Measurements from ENCODE around the gene PDE4D.
"Not testable (repeated sequence)": the region's sequence is repeated elsewhere in the genome, so short reads cannot be mapped to it uniquely, and the experiment has no call there.

PDE4D gene

DNA sequence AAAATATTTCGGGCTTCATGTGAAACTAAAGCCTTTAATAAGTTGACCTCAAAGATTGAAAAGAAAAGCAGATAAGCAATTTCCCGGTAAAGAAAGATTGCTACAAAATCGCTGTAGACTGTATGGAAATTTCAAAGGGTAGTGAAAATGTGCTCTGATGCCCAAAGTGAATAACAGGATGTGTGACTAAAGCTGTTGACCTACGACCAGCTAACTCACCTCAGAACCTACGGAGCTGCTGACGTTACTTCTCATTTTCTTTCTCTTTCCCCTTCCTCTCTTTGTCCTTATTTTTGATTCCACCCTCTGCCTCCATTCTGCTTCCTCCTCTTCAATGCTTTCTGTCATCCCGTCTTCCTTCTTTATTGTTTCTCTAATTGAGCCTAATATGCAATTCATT, 103.2 kb downstream of the PDE4D start:
- H3K27ac ChIP-seq, result no peak overlapping the region
- no peak for TF ChIP-seq Cebpa-rat (IDR thresholded peaks at IDR 0.05)
- H3K4me2 ChIP-seq, result no peak overlapping the region
- no peak overlapping the region for H3K9ac ChIP-seq
- no peaks in the 10 kb centered on the region for H3K36me3 ChIP-seq
- H3K9me3 ChIP-seq, result no peaks in the 10 kb centered on the region
- no peaks in the 10 kb centered on the region for H3K27me3 ChIP-seq
- no peaks in the 10 kb centered on the region for H3K4me1 ChIP-seq
- no peak overlapping the region for H3K4me3 ChIP-seq
- no peaks in the 10 kb centered on the region for H4K20me1 ChIP-seq

- TF ChIP-seq Cebpa-rat (IDR thresholded peaks at IDR 0.05), result no peak
- Histone ChIP-seq H3K4me2 (no peak overlapping the region), H3K36me3 (no peaks in the 10 kb centered on the region), H3K9ac (no peak overlapping the region), H3K4me1 (no peaks in the 10 kb centered on the region), H3K9me3 (no peaks in the 10 kb centered on the region), H3K27ac (no peak overlapping the region), H3K27me3 (no peaks in the 10 kb centered on the region), H4K20me1 (no peaks in the 10 kb centered on the region), H3K4me3 (no peak overlapping the region)
These were observed 103.6 kb downstream of the PDE4D start for GRCh38 chr5:59789894-59790293.

- H3K27ac ChIP-seq, result no peak overlapping the region
- H3K4me2 ChIP-seq, result no peak overlapping the region
- H3K4me1 ChIP-seq, result no peaks in the 10 kb centered on the region
- H3K9ac ChIP-seq, result no peak overlapping the region
- H3K27me3 ChIP-seq, result no peaks in the 10 kb centered on the region
- no peaks in the 10 kb centered on the region for H3K36me3 ChIP-seq
- H3K4me3 ChIP-seq, result no peak overlapping the region
- TF ChIP-seq Cebpa-rat (IDR thresholded peaks at IDR 0.05), result no peak
- H4K20me1 ChIP-seq, result no peaks in the 10 kb centered on the region
- no peaks in the 10 kb centered on the region for H3K9me3 ChIP-seq
These were observed 104.3 kb downstream of the PDE4D start for GRCh38 chr5:59789197-59789596.

DNA sequence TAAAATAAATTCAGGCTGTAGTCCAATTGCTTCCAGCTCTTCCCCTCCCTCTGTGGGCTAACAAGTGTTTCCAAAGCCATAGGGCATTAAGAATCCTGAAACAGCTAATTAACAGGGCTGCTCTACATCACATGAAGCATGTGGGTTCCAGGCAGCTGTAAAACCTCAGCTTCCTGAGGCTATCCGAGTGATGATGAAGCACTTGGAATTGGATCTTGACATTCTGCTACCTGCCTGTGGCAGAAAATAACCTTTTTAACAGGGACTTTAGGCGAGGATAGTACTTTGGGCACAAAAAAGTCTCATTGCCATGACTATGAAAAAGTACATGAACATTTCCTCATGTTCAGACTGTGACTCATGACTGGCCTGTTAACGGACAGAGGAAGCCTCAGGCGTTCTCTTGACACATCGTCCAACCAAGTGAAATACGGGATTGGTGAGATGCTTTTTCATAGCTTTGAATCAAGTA, 107.2 kb downstream of the PDE4D start:
- no peak overlapping the region for H3K4me3 ChIP-seq
- H3K4me2 ChIP-seq, result no peak overlapping the region
- no peak overlapping the region for H3K9ac ChIP-seq
- no peaks in the 10 kb centered on the region for H4K20me1 ChIP-seq
- H3K4me1 ChIP-seq, result no peaks in the 10 kb centered on the region
- H3K27ac ChIP-seq, result no peak overlapping the region
- no peak for TF ChIP-seq Cebpa-rat (IDR thresholded peaks at IDR 0.05)
- H3K9me3 ChIP-seq, result no peaks in the 10 kb centered on the region
- H3K27me3 ChIP-seq, result no peaks in the 10 kb centered on the region
- no peaks in the 10 kb centered on the region for H3K36me3 ChIP-seq

DNA sequence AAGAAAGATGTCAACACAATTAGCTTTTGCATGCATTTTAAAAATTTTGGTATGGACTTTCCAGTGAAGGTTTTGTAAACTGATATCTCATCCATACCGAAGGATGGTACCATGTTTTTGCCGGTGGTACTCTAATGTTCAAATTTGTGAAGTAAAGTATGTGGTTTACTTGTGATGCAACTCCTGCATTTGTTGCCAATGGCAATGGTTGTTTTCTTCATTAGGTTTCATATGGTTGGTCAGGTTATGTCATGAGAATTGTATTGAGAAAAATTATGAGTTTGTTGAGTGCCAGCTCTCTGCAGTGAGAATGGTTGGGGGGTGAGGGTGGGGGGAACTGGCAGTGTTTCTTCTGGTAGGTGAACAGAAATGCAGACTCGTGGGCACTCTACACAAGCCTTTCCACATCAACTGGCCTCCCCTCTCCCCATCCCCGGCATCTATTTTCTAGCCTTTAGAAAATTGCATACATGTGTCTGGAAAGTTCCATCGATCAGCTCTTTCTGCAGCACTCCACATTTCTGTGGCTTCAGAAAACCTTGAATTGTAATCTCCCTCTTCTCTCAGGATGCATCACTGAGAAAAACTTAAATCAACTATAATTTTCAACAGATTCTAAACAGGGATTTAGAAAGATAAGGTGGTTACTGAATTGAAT, 107.7 kb downstream of the PDE4D start:
- Histone ChIP-seq H3K9ac (no peak overlapping the region), H3K27ac (no peak overlapping the region), H3K36me3 (no peaks in the 10 kb centered on the region), H3K4me1 (no peaks in the 10 kb centered on the region), H3K9me3 (no peaks in the 10 kb centered on the region), H3K27me3 (no peaks in the 10 kb centered on the region), H4K20me1 (no peaks in the 10 kb centered on the region), H3K4me3 (no peak overlapping the region), H3K4me2 (no peak overlapping the region)
- no peak for TF ChIP-seq Cebpa-rat (IDR thresholded peaks at IDR 0.05)

- not testable (repeated sequence) for H3K9me3 ChIP-seq, H3K4me3 ChIP-seq, H3K27me3 ChIP-seq, H3K4me1 ChIP-seq, H3K4me2 ChIP-seq, H3K36me3 ChIP-seq, H4K20me1 ChIP-seq, H3K9ac ChIP-seq, H3K27ac ChIP-seq
These were observed 108.8 kb downstream of the PDE4D start for GRCh38 chr5:59784708-59785107.

DNA sequence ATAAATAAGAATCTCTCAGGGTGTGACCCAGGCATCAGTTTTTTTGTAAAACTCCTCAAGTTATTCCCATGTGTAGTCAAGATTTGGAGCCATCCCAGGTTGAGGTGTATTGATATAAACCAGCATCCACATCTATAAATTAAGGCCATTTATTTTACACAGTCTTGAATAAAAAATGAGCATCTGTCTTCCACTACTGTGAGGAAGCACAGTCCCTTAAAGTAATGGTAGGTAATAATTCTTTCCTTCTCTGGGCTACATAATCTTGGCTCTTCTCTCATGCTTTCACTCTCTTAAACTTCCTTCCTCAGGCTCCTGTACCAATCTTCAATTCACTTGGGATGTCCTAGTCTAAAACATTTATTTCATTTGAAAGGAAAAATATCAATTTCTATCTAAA, 110.3 kb downstream of the PDE4D start:
- H3K9me3 ChIP-seq, result no peaks in the 10 kb centered on the region
- H3K4me2 ChIP-seq, result no peak overlapping the region
- no peak for TF ChIP-seq Cebpa-rat (IDR thresholded peaks at IDR 0.05)
- H3K4me3 ChIP-seq, result no peak overlapping the region
- H4K20me1 ChIP-seq, result no peaks in the 10 kb centered on the region
- H3K36me3 ChIP-seq, result no peaks in the 10 kb centered on the region
- H3K4me1 ChIP-seq, result no peaks in the 10 kb centered on the region
- no peak overlapping the region for H3K9ac ChIP-seq
- H3K27me3 ChIP-seq, result no peaks in the 10 kb centered on the region
- H3K27ac ChIP-seq, result no peak overlapping the region

- no peak for TF ChIP-seq Cebpa-rat (IDR thresholded peaks at IDR 0.05)
- Histone ChIP-seq H3K9me3 (no peaks in the 10 kb centered on the region), H3K36me3 (no peaks in the 10 kb centered on the region), H4K20me1 (no peaks in the 10 kb centered on the region), H3K4me3 (no peak overlapping the region), H3K4me2 (no peak overlapping the region), H3K9ac (no peak overlapping the region), H3K27me3 (no peaks in the 10 kb centered on the region), H3K27ac (no peak overlapping the region), H3K4me1 (no peaks in the 10 kb centered on the region)
These were observed 110.7 kb downstream of the PDE4D start for GRCh38 chr5:59782856-59783255.

DNA sequence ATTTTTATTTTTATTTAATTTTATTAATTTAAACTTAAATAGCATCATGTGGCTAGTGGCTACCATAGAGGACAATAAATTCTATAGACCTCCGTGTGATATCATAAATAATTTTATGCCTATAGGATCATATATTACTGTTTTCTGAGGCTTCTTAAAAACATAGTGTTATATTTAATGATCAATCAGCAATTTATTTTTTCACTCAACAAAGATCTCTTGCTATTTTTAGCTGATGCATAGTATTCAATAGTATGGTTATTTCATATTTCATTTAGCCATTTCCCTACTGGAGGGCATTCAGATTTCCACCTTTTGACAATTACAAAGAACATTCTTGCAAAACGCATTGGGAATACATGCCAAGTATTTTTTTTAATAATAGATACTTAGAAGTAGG, 114.1 kb downstream of the PDE4D start:
- Histone ChIP-seq H3K27me3 (no peaks in the 10 kb centered on the region), H3K4me1 (no peaks in the 10 kb centered on the region), H3K4me2 (no peak overlapping the region), H3K9ac (no peak overlapping the region), H3K27ac (no peak overlapping the region), H3K4me3 (no peak overlapping the region), H4K20me1 (no peaks in the 10 kb centered on the region), H3K36me3 (no peaks in the 10 kb centered on the region), H3K9me3 (no peaks in the 10 kb centered on the region)
- no peak for TF ChIP-seq Cebpa-rat (IDR thresholded peaks at IDR 0.05)

DNA sequence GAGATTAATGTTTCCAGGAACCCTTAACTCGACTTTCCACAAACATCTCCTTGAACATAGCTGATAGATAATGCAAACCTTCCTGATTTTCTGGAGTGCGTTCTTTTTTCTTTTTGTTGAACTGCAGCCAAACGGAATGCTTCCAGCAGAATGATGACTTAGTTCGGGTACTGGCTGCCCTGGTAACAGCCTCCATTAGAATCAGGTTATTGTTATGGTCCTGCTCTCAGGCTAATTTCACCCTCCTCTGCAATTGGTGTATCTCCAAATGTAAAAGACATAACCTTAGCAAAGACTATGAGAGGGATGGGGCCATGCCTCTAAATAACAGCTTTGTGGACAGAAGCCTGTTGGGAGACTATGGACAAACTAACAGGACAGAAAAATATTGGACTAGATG, 116.5 kb downstream of the PDE4D start:
- no peaks in the 10 kb centered on the region for H3K36me3 ChIP-seq
- H3K9me3 ChIP-seq, result no peaks in the 10 kb centered on the region
- H3K4me2 ChIP-seq, result no peak overlapping the region
- no peak overlapping the region for H3K4me3 ChIP-seq
- no peaks in the 10 kb centered on the region for H4K20me1 ChIP-seq
- no peak for TF ChIP-seq Cebpa-rat (IDR thresholded peaks at IDR 0.05)
- no peaks in the 10 kb centered on the region for H3K4me1 ChIP-seq
- H3K27ac ChIP-seq, result no peak overlapping the region
- H3K9ac ChIP-seq, result no peak overlapping the region
- no peaks in the 10 kb centered on the region for H3K27me3 ChIP-seq

DNA sequence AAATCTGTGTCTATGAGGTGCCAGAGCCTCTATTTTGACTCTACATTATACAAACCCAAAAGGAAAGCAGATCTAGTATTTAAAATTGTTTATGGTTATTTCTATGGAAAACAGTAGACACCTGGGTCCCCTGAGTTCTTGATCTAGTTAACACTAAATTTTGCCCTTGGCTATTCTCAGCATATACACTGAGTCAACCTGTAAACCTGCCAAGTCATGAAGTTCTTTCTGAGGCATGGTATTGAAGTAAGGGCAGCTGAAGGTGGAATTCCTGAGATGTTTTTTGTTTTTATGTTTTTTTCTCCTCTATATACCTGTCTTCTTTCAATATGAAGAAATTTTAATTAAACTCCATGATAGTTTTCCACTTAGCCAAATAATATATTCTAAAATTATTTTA, 120.2 kb downstream of the PDE4D start:
- Histone ChIP-seq H3K27ac (no peak overlapping the region), H3K4me1 (peaks cover 7% of the 10 kb centered on the region), H3K4me2 (no peak overlapping the region), H4K20me1 (no peaks in the 10 kb centered on the region), H3K27me3 (peaks cover 3% of the 10 kb centered on the region), H3K9ac (no peak overlapping the region), H3K9me3 (no peaks in the 10 kb centered on the region), H3K4me3 (no peak overlapping the region), H3K36me3 (no peaks in the 10 kb centered on the region)
- TF ChIP-seq Cebpa-rat (IDR thresholded peaks at IDR 0.05), result no peak
